Neural cell (in vitro differentiated cells): ENCODE results near the gene FBLN7.

ENCODE experiments used
- EP300 ChIP-seq: fragments of 450-650 bp; conservative IDR thresholded peaks from 2 replicates; pipeline ENCODE4 v1.6.1; 2014; ENCODE audit warnings: antibody characterized with exemption, mild to moderate bottlenecking, moderate library complexity; ENCODE audit not compliant: poor library complexity, severe bottlenecking
- EZH2 ChIP-seq: fragments of 200-600, 300-800 bp; shearing (Covaris generic), sonication (generic); IDR thresholded peaks from 2 replicates; pipeline ENCODE4 v1.6.1; 2014; ENCODE audit warnings: antibody characterized with exemption, low read length, borderline replicate concordance, mild to moderate bottlenecking; ENCODE audit not compliant: insufficient read depth, poor library complexity, severe bottlenecking
- MXI1 ChIP-seq: fragments of 450-650 bp; conservative IDR thresholded peaks from 2 replicates; pipeline ENCODE4 v1.6.1; 2014; ENCODE audit warnings: antibody characterized with exemption, mild to moderate bottlenecking; ENCODE audit not compliant: poor library complexity, severe bottlenecking
- POLR2AphosphoS5 ChIP-seq: IDR thresholded peaks from 2 replicates; pipeline ENCODE4 v1.6.1; 2012
- SMC3 ChIP-seq: fragments of 450-650 bp; conservative IDR thresholded peaks from 2 replicates; pipeline ENCODE4 v1.6.1; 2014; ENCODE audit warnings: antibody characterized with exemption, mild to moderate bottlenecking, moderate library complexity; ENCODE audit not compliant: poor library complexity
- TAF1 ChIP-seq: IDR thresholded peaks from 2 replicates; pipeline ENCODE4 v1.6.1; 2012; ENCODE audit warnings: low read depth
- TF ChIP-seq, protein P1 (sequence below): fragments of 450-650 bp; IDR thresholded peaks from 2 replicates; pipeline ENCODE4 v1.5.1; 2014; ENCODE audit warnings: antibody characterized with exemption, mild to moderate bottlenecking, moderate library complexity; ENCODE audit not compliant: poor library complexity, severe bottlenecking
- TF ChIP-seq, protein P2 (sequence below): IDR thresholded peaks from 2 replicates; pipeline ENCODE4 v1.6.1; 2012; ENCODE audit warnings: borderline replicate concordance

DNA sequence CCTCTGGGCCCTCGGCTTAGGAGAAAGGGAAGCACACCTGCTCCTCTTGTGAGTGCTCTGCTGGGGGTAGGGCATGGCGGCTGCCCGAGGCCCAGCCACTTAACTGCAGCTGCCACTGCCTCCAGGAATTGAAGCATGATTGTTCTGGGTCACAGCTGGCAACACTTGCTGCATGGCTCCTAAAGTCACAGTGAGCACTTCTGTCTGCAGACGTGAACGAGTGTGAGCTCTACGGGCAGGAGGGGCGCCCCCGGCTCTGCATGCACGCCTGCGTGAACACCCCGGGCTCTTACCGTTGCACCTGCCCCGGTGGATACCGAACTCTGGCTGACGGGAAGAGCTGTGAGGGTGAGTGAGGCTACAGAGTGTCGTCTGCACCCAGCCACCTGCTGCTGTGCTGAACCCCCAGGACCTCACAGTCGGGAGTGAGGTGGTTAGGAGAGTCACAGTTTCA, 44.4 kb downstream of the FBLN7 start:
- TF ChIP-seq, protein P1, sequence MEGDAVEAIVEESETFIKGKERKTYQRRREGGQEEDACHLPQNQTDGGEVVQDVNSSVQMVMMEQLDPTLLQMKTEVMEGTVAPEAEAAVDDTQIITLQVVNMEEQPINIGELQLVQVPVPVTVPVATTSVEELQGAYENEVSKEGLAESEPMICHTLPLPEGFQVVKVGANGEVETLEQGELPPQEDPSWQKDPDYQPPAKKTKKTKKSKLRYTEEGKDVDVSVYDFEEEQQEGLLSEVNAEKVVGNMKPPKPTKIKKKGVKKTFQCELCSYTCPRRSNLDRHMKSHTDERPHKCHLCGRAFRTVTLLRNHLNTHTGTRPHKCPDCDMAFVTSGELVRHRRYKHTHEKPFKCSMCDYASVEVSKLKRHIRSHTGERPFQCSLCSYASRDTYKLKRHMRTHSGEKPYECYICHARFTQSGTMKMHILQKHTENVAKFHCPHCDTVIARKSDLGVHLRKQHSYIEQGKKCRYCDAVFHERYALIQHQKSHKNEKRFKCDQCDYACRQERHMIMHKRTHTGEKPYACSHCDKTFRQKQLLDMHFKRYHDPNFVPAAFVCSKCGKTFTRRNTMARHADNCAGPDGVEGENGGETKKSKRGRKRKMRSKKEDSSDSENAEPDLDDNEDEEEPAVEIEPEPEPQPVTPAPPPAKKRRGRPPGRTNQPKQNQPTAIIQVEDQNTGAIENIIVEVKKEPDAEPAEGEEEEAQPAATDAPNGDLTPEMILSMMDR, result no peak
- TF ChIP-seq SMC3, result no peak
- TF ChIP-seq EP300, result no peak
- TF ChIP-seq EZH2, result no peak
- no peak for TF ChIP-seq POLR2AphosphoS5
- TF ChIP-seq, protein P2, sequence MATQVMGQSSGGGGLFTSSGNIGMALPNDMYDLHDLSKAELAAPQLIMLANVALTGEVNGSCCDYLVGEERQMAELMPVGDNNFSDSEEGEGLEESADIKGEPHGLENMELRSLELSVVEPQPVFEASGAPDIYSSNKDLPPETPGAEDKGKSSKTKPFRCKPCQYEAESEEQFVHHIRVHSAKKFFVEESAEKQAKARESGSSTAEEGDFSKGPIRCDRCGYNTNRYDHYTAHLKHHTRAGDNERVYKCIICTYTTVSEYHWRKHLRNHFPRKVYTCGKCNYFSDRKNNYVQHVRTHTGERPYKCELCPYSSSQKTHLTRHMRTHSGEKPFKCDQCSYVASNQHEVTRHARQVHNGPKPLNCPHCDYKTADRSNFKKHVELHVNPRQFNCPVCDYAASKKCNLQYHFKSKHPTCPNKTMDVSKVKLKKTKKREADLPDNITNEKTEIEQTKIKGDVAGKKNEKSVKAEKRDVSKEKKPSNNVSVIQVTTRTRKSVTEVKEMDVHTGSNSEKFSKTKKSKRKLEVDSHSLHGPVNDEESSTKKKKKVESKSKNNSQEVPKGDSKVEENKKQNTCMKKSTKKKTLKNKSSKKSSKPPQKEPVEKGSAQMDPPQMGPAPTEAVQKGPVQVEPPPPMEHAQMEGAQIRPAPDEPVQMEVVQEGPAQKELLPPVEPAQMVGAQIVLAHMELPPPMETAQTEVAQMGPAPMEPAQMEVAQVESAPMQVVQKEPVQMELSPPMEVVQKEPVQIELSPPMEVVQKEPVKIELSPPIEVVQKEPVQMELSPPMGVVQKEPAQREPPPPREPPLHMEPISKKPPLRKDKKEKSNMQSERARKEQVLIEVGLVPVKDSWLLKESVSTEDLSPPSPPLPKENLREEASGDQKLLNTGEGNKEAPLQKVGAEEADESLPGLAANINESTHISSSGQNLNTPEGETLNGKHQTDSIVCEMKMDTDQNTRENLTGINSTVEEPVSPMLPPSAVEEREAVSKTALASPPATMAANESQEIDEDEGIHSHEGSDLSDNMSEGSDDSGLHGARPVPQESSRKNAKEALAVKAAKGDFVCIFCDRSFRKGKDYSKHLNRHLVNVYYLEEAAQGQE, result no peak
- TF ChIP-seq MXI1, result no peak
- TF ChIP-seq TAF1, result no peak
